Heart left ventricle (tissue), 13 donors: ENCODE results near the gene NXN.

Experiments
- POLR2A ChIP-seq, 2 donors: fragments of 450-650 bp; IDR thresholded peaks; one replicate each; pipeline ENCODE4 v1.6.1; 2017; ENCODE audit warnings: antibody characterized with exemption in 2 of 2, mild to moderate bottlenecking in 2 of 2, moderate library complexity in 2 of 2
- TF ChIP-seq, protein P1 (sequence below), 12 donors: fragments of 200-600 bp; sonication (generic) in 4 of 12; IDR thresholded peaks; one replicate each; pipeline versions ENCODE4 v1.5.0 to v1.8.0; 2018 to 2022; ENCODE audit warnings: antibody characterized with exemption in 12 of 12, mild to moderate bottlenecking in 5 of 12
- donor health status: ischemic (EF 13 %, LVEDD 7.1; RV severe dilation, severe dysfunction).
- donor health status: DM: no; HTN: yes; CAD: no.
- donor health status: DM: no; HTN: no; CAD: no.
- donor health status: ischemic (EF 25% LVEDD 6.9; RV normal size, moderate dysfunction).
- donor health status: ischemic (EF 25% LVEDD 5.7; RV mildly dilated, moderate dysfunction).
- donor health status: ischemic (EF 35%, LVEDD 5.7; RV mildly dilated, moderate dysfunction).
- donor health status: nonischemic (EF 11% LVEDD 7.7; RV severe dilation, severe dysfunction).
- donor health status: DM: yes; HTN: yes; CAD: no.
- donor health status: PGD.
- donor health status: ischemic (EF 29% LVEDD 5.4; RV normal size, mild dysfunction).
- donor health status: nonischemic (EF 23%, LVEDD 6.1; RV moderate dilation, normal function).

DNA sequence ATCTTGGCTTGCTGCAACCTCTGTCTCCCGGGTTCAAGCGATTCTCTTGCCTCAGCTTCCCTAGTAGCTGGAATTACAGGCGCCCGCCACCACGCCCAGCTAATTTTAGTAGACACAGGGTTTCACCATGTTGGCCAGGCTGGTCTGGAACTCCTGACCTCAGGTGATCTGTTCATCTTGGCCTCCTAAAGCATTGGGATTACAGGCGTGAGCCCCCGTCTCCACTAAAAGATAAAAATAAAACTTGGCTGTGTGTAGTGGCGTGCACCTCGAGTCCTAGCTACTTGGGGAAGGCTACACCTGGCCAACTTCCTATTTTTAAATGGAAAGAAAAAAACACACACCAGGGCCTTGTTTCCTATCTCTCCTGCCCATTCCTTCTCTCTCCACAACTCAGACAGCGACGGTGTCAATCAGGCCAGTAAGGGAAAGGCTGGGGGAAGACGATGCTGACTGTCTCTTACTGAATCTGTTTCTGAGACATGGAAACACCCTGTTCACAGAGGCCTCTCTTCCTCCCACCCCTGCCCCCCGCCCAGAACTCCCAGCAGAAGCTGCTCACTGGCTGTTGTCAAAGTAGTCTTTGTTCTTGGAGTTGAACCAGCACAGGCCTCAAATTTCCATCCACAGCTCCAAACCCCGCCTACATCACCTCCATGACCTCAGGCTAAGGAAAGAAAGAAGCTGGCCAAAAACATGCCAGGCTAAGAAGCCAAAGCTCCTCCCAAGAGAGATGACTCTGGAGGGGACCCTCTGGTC lies 96.6 kb downstream of the NXN start:
- TF ChIP-seq, protein P1, sequence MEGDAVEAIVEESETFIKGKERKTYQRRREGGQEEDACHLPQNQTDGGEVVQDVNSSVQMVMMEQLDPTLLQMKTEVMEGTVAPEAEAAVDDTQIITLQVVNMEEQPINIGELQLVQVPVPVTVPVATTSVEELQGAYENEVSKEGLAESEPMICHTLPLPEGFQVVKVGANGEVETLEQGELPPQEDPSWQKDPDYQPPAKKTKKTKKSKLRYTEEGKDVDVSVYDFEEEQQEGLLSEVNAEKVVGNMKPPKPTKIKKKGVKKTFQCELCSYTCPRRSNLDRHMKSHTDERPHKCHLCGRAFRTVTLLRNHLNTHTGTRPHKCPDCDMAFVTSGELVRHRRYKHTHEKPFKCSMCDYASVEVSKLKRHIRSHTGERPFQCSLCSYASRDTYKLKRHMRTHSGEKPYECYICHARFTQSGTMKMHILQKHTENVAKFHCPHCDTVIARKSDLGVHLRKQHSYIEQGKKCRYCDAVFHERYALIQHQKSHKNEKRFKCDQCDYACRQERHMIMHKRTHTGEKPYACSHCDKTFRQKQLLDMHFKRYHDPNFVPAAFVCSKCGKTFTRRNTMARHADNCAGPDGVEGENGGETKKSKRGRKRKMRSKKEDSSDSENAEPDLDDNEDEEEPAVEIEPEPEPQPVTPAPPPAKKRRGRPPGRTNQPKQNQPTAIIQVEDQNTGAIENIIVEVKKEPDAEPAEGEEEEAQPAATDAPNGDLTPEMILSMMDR (IDR thresholded peaks at IDR 0.05), result no peak
- TF ChIP-seq POLR2A (IDR thresholded peaks at IDR 0.05), result no peak
